GM19397 (cell line): ENCODE data around the gene OSBPL5.

Experiments used
- ATAC-seq: cut with Tn5 transposase; IDR thresholded peaks from one replicate; pipeline ENCODE4 v1.9.1; 2021; ENCODE audit warnings: mild to moderate bottlenecking, moderate library complexity; ENCODE audit not compliant: unreplicated experiment

OSBPL5 gene

DNA sequence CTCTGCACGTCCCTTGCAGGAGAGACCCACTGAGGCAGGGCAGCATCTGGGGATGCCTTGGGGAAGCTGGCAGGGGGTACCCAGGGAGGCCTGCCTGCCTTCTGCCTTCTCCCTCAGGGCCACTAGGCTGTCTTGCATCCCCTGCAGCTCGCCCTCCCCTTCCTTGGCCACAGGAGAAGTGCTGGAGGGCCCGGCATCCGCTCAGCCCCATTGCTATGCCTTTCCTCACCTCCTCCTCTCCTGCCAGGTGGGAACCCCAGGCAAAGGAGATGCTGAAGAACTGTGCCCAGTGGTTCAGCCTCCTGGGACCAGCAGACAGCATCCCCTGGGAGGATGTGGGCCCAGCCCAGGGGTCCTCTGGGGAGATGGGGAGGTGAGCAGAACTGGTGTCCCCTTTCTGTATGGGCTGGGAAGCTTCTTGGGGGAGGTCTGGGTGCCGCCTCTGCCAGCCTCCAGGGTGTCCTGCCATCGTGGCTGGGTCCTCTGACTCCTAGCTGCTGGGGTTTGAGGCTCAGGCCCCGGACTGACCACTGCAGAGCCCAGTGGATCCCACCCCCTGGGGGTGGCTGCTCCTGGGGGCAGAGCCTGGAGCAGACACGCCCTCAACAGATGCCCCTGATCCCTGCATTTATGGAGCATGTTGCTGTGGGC lies 32.9 kb upstream of the OSBPL5 start:
- ATAC-seq = no peak

GRCh38 chr11:3197044-3197695 lies 32.1 kb upstream of the OSBPL5 start:
- ATAC-seq = no peak

DNA sequence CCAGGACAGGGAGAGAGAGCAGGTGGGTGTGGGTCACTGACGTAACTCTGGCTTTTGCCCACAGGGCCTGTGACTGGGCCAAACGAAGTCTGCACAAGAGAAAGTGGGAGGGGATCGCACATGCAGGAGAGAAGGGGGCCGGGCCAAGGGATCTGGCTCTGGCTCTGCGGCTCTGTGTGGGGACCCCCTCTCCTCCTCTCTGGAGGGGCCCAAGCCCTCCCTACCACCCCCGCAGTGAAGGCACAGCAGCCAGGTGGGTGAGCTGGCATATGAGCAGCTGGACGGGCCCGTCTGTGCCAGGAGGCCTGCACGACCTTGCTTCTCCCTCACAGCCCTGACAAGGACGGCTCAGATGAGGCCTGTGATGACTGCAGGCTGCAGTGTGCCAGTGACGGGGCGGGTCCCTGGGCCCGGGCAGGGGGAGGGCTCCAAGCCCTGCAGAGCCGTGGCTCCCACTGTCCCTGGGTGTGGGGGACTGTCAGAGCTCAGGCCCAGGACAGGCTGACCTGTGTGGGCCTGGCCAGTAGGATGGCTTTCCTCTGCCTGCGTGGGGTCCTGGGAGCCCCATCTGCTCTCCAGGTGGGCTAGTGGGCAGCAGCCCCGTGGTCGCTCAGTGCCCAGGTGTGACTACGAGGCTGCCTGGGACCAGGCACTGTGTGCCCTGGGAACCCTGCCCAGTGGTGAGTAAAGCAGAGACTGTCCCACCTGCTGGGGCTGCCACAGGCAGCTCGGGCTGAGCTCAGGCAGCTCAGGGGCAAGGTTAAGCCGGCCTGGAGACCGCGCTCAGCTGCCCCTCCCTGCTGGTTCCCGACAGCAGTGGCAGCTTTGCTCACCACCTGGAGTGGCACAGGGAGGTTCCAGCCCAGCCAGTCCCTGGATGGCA lies 31.3 kb upstream of the OSBPL5 start:
- ATAC-seq = no peak

DNA sequence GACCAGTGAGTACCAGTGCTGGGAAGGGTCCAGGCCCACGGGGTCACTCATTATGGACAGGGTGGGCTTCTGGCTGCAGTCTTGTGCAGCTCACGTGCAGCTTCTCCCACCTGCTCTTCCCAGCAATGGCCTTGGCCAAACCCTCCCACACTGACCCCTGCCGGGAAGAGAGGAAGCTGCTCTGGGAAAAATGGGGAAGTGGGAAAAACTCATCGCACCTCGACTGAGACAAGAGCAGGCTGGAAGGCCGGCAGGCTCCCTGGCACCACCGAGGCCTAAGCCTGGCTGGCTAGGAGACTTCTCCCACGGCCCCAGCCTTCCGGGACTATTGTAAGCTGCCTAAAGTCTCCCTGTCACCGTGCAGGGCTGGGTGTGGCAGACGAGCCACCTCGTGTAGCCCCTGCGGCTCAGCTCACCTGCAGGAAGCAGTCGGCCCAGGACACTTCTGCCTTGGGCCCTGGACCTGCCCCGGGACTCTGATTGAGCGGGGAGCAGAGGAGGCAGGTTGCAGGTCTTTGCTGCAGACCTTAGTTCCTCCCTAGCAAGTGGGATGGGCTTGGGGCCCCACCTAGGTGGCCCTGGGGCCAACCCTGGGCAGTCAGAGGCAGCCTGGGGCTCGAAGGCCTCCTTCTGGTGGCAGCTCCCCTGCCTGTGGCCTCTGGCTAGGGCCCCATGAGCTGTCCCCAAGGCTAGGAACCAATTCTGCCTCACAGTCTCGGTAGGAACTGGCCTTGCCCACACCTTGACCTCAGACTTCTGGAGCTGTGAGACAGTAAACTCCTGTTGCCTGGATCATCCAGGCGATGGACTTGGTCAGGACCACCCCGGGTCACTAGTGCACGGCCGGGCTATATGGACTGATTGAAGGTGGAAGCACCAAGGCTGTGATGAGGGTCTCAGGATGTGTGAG lies 30.4 kb upstream of the OSBPL5 start:
- ATAC-seq = no peak

DNA sequence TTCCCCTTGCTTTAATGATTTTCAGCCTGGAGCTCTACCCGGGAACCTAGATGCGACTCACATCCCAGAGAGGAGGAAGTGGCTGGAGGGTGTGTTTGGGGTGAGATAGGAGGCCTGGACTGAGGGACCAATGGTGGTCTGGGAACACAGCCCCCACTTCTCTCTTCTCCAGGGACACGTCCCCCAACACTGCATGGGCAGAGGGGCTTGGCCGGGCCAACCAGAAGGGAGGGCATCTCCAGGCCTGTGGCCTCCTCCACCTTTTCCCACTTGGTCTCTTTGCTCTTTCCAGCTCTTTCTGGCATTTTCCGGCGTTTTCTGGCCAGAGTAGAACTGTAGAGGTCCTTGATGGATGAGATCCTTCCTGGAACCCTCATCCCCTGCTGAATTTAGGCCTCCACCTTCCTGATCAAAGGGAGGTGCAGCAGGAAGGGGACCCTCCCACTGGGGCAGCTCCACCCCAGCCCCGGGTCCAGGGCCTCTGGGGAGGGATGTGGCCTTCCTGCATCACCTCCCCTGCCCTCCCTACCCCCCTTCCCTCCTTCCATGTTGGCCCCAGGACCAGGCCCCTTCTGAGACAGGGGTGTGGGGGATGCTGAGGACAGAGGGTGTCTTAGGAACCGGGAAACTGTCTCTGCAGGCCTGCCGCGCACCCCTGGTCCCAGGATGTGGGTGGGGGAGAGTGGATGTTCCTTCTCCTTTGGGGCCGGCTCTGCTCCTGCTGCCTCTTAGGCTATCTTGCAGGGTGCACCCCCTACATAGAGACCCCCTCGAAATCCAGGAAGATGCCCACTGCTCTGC lies 29.1 kb upstream of the OSBPL5 start:
- ATAC-seq = no peak

DNA sequence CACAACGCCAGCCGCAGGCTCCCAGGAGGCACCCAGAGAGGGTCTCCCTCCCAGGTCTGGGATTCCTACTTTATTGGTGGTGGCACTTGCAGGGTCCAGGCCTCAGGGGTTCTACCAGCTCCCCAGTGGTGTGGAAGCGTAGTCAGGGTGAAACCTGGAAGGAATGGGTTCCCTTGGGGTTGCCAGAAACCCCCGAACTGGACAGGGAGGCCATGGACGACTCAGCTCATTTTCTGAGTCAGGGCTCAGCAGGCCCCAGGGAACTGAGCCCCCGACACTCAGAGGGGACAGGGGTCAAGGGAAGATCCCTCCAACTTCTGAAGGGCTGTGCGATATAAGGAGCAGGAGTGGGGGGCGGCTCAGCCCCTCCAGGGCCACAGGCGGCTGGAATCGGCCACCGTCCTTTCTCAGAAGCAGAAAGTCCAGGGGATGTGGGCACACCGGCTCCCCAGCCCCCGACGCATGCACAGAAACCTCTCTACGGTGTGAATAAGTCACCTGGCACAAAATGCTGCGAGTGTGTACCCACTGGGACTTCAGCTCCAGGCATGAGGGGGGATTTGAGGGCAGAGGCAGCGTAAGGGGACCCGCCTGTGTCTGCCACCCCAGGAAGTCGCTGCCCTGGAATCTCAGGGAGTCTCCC lies 28.4 kb upstream of the OSBPL5 start:
- ATAC-seq = no peak

DNA sequence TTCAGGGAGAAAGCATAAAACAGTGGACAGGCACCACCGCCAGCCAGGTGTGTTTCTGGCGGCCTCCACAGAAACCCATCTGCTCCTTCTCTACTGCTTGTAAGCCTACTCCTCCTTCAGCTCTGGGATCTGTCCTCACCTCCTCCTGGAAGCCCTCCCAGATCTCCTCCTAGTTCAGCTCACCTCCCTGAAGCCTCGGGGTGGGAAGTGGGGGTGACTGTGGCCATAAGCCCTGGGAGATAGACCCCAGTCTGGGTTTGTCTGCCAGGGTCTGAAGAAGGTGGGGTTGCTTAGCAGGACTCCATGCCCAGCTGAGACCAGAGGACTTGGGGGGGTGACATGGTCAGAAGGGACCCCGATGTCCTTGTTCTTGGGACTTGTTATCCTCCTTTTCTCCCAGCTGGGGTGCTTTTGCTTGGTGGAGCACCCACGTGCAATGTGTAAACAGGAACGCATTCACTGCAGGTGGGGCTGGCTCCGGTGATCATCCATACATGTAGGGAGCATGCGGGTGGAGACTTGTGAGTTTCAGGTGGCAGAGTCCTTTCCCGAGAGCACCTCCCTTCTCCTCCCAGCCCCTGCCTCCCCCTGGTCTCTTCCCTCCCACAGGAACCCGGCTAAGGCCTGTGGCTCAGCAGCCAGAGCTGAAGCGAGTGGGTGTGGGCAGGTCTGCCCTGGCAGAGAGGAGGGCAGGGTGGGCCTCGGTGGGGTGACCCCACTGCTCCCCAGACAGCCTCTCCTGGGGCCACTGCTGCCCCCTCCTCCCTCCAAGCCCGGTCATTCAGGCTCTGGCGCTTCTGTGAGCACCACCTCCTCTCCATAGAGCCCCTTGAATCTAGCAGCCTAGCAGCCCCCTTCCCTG lies 27.6 kb upstream of the OSBPL5 start:
- ATAC-seq = no peak

DNA sequence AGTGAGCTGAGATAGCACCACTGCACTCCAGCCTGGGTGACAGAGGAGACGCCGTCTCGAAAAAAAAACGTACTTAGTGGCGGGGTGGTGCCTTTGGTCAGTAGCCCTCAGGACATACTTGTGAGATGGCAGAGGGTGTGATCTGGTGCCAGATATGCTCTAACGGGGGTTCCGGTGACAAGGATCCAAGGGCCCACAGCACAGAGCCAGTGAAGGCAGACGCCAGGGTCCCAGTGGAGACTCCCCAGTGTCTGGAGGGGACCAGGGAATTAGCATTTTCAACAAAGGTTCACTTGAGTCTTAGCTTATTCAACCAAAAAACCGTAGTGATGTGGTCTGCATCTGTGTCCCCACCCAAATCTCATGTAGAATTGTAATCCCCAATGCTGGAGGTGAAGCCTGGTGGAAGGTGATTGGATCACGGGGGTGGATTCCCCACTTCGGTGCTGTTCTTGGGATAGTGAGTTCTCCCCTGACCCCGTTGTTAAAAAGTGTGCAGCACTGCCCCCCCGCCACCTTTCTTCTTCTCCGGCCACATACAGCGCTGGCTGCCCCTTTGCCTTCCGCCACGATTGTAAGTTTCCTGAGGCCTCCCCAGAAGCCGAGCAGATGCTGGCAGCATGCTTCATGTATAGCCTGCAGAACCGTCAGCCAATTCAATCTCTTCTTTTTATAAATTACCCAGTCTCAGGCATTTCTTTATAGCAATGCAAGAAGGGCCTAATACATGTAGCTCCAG lies 26.6 kb upstream of the OSBPL5 start:
- ATAC-seq = no peak

DNA sequence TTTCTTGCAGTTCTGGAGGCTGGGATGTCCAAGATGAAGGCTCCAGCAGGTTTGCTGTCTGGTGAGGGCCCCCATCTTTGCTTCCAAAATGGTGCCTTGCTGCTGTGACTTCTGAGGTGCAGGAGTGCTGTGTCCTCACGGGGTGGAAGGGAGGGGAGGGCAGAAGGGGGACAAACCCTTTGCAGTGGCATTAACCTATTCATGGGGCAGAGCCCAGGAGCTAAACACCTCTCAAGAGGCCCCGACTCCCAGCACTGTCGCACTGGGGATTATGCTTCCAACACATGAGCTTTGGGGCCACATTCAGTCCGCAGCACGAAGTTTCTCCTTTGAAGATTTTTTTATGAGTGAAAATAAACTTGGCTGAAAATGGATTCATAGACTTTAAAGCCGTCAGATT lies 25.5 kb upstream of the OSBPL5 start:
- no peak for ATAC-seq

GRCh38 chr11:3189886-3190583 lies 24.9 kb upstream of the OSBPL5 start:
- no peak for ATAC-seq

DNA sequence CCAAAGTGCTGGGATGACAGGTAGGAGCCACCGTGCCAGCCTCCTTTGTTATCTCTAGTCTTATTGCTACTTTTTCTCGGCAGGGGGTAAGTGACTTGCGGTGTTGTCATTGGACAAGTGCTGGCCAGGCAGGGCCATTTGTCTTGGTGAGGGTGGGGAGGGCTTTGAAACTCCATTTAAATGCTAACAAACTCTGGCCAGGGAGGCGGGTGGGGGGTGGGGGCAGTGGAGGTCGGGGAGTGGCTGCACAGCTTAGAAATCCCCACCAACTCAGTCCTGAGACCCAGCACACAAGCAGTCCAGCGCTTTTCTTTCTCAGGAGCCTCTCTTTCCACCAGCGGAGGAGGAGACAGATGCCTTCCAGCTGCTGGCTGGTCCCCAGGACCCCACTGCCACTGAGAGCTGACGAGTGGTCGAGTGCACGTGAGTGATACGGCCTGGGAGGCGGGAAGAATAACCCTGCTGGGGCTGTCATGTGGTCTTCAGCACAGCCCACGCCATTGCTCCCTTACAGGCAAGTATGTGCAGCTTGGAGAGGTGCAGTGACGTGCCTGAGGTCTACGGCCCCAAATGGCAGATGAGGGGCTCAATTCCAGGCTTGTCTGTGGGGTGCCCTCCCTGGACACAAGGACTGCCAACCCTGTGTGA lies 24.2 kb upstream of the OSBPL5 start:
- ATAC-seq = no peak

GRCh38 chr11:3188496-3189195 lies 23.5 kb upstream of the OSBPL5 start:
- no peak for ATAC-seq

- ATAC-seq = no peak
These were observed 21.2 kb upstream of the OSBPL5 start for GRCh38 chr11:3186166-3186953.

DNA sequence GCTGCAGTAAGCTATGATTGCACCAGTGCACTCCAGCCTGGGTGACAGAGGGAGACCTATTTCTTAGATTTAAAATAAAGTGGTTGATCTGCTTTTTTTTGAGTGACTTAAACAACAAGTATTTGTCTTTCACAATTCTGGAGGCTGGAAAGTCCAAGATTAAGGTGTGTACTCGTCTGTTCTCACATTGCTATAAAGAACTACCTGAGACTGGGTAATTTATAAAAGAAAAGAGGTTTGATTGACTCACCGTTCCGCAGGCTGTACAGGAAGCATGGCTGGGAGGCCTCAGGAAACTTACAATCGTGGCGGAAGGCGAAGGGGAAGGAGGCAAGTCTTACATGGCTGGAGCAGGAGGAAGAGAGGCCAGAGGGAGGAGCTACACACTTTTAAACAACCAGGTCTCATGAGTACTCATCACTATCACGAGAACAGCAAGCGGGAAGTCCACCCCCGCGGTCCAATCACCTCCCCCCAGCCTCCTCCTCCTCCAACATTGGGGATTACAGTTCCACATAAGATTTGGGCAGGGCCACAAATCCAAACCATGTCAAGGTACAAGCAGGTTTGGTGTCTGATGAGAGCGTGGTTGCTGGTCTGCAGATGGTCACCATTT lies 19.7 kb upstream of the OSBPL5 start:
- no peak for ATAC-seq

GRCh38 chr11:3183523-3183922 lies 18.4 kb upstream of the OSBPL5 start:
- ATAC-seq = no peak
